HL-60 (cell line): ENCODE results near the gene IKZF3.

ENCODE experiments used
- DNase-seq, 2 experiments: peaks; one replicate each; pipeline ENCODE4 v3.0.0-alpha.2; 2010 to 2020; ENCODE audit warnings: low read depth in 1 of 2, low spot score in 1 of 2
- H3K27ac ChIP-seq: fragments of 250-450 bp; sonication (Bioruptor Pico); replicated peaks from 2 replicates; pipeline ENCODE4 v1.5.1; 2020; ENCODE audit warnings: mild to moderate bottlenecking, moderate library complexity
- H3K27me3 ChIP-seq: fragments of 250-450 bp; sonication (Bioruptor Pico); 2 replicates; pipeline ENCODE4 v1.5.1; 2021; ENCODE audit warnings: mild to moderate bottlenecking, moderate library complexity; ENCODE audit not compliant: insufficient read depth, poor library complexity, severe bottlenecking
- H3K4me3 ChIP-seq: replicated peaks from 2 replicates; pipeline ENCODE4 v1.5.1; 2011; ENCODE audit warnings: mild to moderate bottlenecking, control low read depth, low read length; ENCODE audit not compliant: insufficient read depth
- GABPA ChIP-seq: IDR thresholded peaks from 2 replicates; pipeline ENCODE4 v1.6.1; 2012; ENCODE audit warnings: low read depth
- POLR2AphosphoS5 ChIP-seq: IDR thresholded peaks from 2 replicates; pipeline ENCODE4 v1.6.1; 2012; ENCODE audit warnings: low read depth
- REST ChIP-seq: IDR thresholded peaks from 2 replicates; pipeline ENCODE4 v1.6.1; 2012; ENCODE audit warnings: low read depth; ENCODE audit not compliant: insufficient replicate concordance
- SPI1 ChIP-seq: IDR thresholded peaks from 2 replicates; pipeline ENCODE4 v1.6.1; 2012; ENCODE audit warnings: low read depth, mild to moderate bottlenecking, borderline replicate concordance
- long read RNA-seq: library from polyadenylated mRNA; unstranded; transcript quantifications from one replicate; pipeline ENCODE4 v2.0.0, GENCODE V29; 2020
- TF ChIP-seq, protein P1 (sequence below): IDR thresholded peaks from one replicate; pipeline ENCODE4 v1.5.1; 2011; ENCODE audit warnings: low read length, control low read depth, inconsistent platforms; ENCODE audit not compliant: insufficient read depth

IKZF3 gene
- long read RNA-seq, result 0 reads

DNA sequence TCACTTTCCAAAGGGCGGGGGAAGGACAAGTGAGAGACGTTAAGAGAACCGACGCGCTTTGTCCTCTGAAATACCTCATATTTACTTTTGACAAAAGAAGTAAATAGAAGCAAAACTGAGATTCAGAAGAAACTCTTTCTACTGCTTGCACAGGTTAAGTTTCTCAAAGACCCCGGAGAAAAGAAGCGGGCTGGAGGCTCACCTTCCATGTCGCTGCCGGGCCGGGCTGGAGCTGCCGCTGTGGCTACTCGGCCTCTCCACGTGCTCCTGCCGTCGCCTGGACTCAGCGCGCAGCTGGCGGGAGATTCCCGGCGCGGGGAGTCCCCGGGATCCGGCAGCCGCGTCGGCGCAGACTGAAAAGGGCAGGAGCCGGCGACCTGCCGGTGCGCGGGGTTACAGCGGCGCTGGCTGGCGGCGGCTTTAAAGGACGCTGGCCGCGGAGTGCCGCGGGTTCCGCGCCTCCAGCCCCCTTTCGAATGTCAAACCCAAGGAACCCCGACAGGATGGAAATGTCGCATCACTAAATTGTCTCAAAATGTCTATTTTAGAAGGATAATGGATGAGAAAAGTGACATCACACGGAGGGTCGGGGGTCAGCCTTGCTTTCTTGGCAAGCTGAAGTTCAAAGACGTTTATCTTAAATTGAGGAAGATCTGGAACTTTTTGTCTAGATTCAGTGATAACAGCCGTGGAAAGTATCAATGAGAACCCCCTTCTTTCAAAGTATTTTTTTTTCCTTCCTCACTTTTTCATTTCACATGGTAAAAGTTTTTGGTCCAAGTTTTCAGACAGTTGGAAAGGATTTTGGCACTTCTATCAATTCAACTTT lies at the start of gene IKZF3:
Gene IKZF3 (minus strand): TSS at position 395 of the 829 bp plus-strand sequence. CDS start 186 bp downstream, at position 209.
- TF ChIP-seq REST, result no peak
- H3K27ac ChIP-seq, result no peak within 1 kb of the TSS
- peak within 1 kb of the TSS; percentile 23 for H3K4me3 ChIP-seq
- H3K27me3 ChIP-seq, result peaks cover 24% of the 10 kb centered on the region
- DNase-seq, result peak; percentile 20 to 22

- Histone ChIP-seq H3K27ac (no peak overlapping the region), H3K4me3 (no peak overlapping the region), H3K27me3 (no peaks in the 10 kb centered on the region)
- no peak for TF ChIP-seq POLR2AphosphoS5
- TF ChIP-seq, protein P1, sequence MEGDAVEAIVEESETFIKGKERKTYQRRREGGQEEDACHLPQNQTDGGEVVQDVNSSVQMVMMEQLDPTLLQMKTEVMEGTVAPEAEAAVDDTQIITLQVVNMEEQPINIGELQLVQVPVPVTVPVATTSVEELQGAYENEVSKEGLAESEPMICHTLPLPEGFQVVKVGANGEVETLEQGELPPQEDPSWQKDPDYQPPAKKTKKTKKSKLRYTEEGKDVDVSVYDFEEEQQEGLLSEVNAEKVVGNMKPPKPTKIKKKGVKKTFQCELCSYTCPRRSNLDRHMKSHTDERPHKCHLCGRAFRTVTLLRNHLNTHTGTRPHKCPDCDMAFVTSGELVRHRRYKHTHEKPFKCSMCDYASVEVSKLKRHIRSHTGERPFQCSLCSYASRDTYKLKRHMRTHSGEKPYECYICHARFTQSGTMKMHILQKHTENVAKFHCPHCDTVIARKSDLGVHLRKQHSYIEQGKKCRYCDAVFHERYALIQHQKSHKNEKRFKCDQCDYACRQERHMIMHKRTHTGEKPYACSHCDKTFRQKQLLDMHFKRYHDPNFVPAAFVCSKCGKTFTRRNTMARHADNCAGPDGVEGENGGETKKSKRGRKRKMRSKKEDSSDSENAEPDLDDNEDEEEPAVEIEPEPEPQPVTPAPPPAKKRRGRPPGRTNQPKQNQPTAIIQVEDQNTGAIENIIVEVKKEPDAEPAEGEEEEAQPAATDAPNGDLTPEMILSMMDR, result no peak
- TF ChIP-seq SPI1, result no peak
- no peak for TF ChIP-seq REST
- no peak for TF ChIP-seq GABPA
- DNase-seq, result no peak
Measured at GRCh38 chr17:39908789-39909352, 44.8 kb upstream of the IKZF3 start.

DNA sequence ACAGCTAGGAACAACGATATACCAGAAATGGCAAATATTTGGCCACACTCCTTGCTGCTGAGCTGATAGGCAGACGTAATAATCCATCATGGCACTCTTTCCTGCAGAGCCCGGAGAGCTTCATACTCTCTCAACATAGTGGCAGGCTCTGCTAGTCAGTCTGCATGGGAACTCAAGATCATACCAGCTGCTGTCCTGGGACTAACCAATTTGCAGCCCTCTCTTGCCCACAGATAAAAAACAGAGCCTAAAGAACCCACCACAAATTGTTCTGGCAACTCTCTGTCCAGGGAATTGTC lies 40.8 kb upstream of the IKZF3 start:
- no peak overlapping the region for H3K4me3 ChIP-seq
- H3K27ac ChIP-seq, result no peak overlapping the region
- H3K27me3 ChIP-seq, result no peaks in the 10 kb centered on the region
- TF ChIP-seq GABPA (no peak), POLR2AphosphoS5 (no peak), REST (no peak), SPI1 (no peak)
- TF ChIP-seq, protein P1, result no peak
- no peak for DNase-seq
